Thymus (tissue), 14 donors: ENCODE data around the gene RBM45. TPM values are rescaled to one million over a fixed set of nuclear protein-coding genes. Genes with fewer than 3 reads are reported as not detected.

Experiments
- DNase-seq, 9 donors: peaks; one replicate each; pipeline ENCODE4 v3.0.0-alpha.2; 2013; ENCODE audit warnings: low spot score in 9 of 9, low read depth in 6 of 9, missing footprints in 1 of 9
- H3K27ac ChIP-seq, 2 donors: one replicate each; pipeline ENCODE4 v1.5.1; 2013; ENCODE audit warnings: control low read depth in 1 of 2, low read depth in 1 of 2, low read length in 1 of 2, mild to moderate bottlenecking in 1 of 2, moderate library complexity in 1 of 2
- H3K27me3 ChIP-seq, 2 donors: one replicate each; pipeline ENCODE4 v1.5.1; 2013; ENCODE audit warnings: low read length in 1 of 2; ENCODE audit not compliant: control insufficient read depth in 2 of 2, insufficient read depth in 1 of 2
- H3K36me3 ChIP-seq, 2 donors: one replicate each; pipeline ENCODE4 v1.5.1; 2013; ENCODE audit warnings: low read length in 1 of 2, mild to moderate bottlenecking in 1 of 2, moderate library complexity in 1 of 2; ENCODE audit not compliant: control insufficient read depth in 2 of 2, insufficient read depth in 2 of 2
- H3K4me1 ChIP-seq, 2 donors: one replicate each; pipeline ENCODE4 v1.5.1; 2013; ENCODE audit warnings: low read length in 2 of 2; ENCODE audit not compliant: control insufficient read depth in 2 of 2, insufficient read depth in 2 of 2
- H3K4me3 ChIP-seq, 2 donors: one replicate each; pipeline ENCODE4 v1.5.1; 2013; ENCODE audit warnings: low read length in 2 of 2, control low read depth in 1 of 2, mild to moderate bottlenecking in 1 of 2
- H3K9me3 ChIP-seq, 2 donors: one replicate each; pipeline ENCODE4 v1.5.1; 2013; ENCODE audit warnings: low read length in 1 of 2, mild to moderate bottlenecking in 1 of 2; ENCODE audit not compliant: control insufficient read depth in 2 of 2, insufficient read depth in 1 of 2
- WGBS: extraction: QIAGEN DNeasy Blood & Tissue Kit; methylation state at CpG from one replicate; pipeline ENCODE4 v1.1.7; 2013; 5-methylcytosine and 5-hydroxymethylcytosine counted together
- long read RNA-seq, 10 donors: transcript quantifications; one replicate each; lab custom pipeline, GENCODE V29; 2026
- polyA plus RNA-seq: library from polyadenylated mRNA; stranded (reverse); fragments of 200-250 nt; gene quantifications from one replicate; pipeline ENCODE4 v1.2.3, GENCODE V29; 2013
- total RNA-seq: library from RNA; stranded (reverse); fragments of 120-200 nt; gene quantifications from one replicate; pipeline ENCODE4 v1.2.4, GENCODE V29; 2013
- donor health status: healthy.

Gene RBM45, protein sequence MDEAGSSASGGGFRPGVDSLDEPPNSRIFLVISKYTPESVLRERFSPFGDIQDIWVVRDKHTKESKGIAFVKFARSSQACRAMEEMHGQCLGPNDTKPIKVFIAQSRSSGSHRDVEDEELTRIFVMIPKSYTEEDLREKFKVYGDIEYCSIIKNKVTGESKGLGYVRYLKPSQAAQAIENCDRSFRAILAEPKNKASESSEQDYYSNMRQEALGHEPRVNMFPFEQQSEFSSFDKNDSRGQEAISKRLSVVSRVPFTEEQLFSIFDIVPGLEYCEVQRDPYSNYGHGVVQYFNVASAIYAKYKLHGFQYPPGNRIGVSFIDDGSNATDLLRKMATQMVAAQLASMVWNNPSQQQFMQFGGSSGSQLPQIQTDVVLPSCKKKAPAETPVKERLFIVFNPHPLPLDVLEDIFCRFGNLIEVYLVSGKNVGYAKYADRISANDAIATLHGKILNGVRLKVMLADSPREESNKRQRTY
- total RNA-seq (20.5 TPM), polyA plus RNA-seq (23.0 TPM)
- long read RNA-seq, donor 1, partial matches to known transcripts: 0 of 1 reads
- long read RNA-seq, donor 1, other reads (novel, unspliced or antisense): 0 of 1 reads
- long read RNA-seq, donor 2, transcript RBM45-201 (10 exons, 1,785 nt): major isoform, 10 of 11 reads
- long read RNA-seq, donor 2, partial matches to known transcripts: 0 of 11 reads
- long read RNA-seq, donor 2, other reads (novel, unspliced or antisense): 0 of 11 reads
- long read RNA-seq, donor 3, partial matches to known transcripts: 14 of 18 reads
- long read RNA-seq, donor 3, other reads (novel, unspliced or antisense): 0 of 18 reads
- long read RNA-seq, donor 4, partial matches to known transcripts: 0 of 3 reads
- long read RNA-seq, donor 4, other reads (novel, unspliced or antisense): 0 of 3 reads
- long read RNA-seq, donor 5, transcript RBM45-201 (10 exons, 1,785 nt): major isoform, 6 of 7 reads
- long read RNA-seq, donor 5, partial matches to known transcripts: 0 of 7 reads
- long read RNA-seq, donor 5, other reads (novel, unspliced or antisense): 0 of 7 reads
- long read RNA-seq, donor 6, partial matches to known transcripts: 0 of 5 reads
- long read RNA-seq, donor 6, other reads (novel, unspliced or antisense): 0 of 5 reads
- long read RNA-seq, donor 7, transcript RBM45-201 (10 exons, 1,785 nt): major isoform, 5 of 13 reads
- long read RNA-seq, donor 7, partial matches to known transcripts: 7 of 13 reads
- long read RNA-seq, donor 7, other reads (novel, unspliced or antisense): 0 of 13 reads
- long read RNA-seq, donor 8: 0 reads
- long read RNA-seq, donor 9, partial matches to known transcripts: 0 of 1 reads
- long read RNA-seq, donor 9, other reads (novel, unspliced or antisense): 0 of 1 reads
- long read RNA-seq, donor 10, partial matches to known transcripts: 0 of 5 reads
- long read RNA-seq, donor 10, other reads (novel, unspliced or antisense): 0 of 5 reads

GRCh38 chr2:178112202-178113152 lies at the start of gene RBM45:
TSS of gene RBM45 (plus strand) at chr2:178112437. CDS start at chr2:178112547, 110 bp downstream.
- under 1% methylated on average over 60 of the region's 60 CpGs for WGBS

GRCh38 chr2:178066324-178066723 lies 45.9 kb upstream of the RBM45 start:
- no peaks in the 10 kb centered on the region for H3K36me3 ChIP-seq
- H3K27ac ChIP-seq: no peak overlapping the region
- H3K27me3 ChIP-seq: peaks cover 0 to 1% of the 10 kb centered on the region in 2 donors
- no peak overlapping the region for H3K4me3 ChIP-seq
- WGBS: 92% methylated on average over 3 of the region's 3 CpGs
- H3K9me3 ChIP-seq: no peaks in the 10 kb centered on the region
- no peak for DNase-seq
- no peaks in the 10 kb centered on the region for H3K4me1 ChIP-seq

More at GRCh38 chr2:178112202-178113152, at the start of gene RBM45:
- Histone ChIP-seq H3K9me3 (peaks cover 0 to 1% of the 10 kb centered on the region in 2 donors), H3K36me3 (peaks cover 0 to 4% of the 10 kb centered on the region in 2 donors), H3K4me1 (peaks cover 2 to 3% of the 10 kb centered on the region in 2 donors), H3K4me3 (peak within 1 kb of the TSS; percentile 74 to 87), H3K27ac (peak within 1 kb of the TSS; percentile 66 to 85), H3K27me3 (no peaks in the 10 kb centered on the region)
- peak; percentile 66 to 91 (median 82) for DNase-seq

DNA sequence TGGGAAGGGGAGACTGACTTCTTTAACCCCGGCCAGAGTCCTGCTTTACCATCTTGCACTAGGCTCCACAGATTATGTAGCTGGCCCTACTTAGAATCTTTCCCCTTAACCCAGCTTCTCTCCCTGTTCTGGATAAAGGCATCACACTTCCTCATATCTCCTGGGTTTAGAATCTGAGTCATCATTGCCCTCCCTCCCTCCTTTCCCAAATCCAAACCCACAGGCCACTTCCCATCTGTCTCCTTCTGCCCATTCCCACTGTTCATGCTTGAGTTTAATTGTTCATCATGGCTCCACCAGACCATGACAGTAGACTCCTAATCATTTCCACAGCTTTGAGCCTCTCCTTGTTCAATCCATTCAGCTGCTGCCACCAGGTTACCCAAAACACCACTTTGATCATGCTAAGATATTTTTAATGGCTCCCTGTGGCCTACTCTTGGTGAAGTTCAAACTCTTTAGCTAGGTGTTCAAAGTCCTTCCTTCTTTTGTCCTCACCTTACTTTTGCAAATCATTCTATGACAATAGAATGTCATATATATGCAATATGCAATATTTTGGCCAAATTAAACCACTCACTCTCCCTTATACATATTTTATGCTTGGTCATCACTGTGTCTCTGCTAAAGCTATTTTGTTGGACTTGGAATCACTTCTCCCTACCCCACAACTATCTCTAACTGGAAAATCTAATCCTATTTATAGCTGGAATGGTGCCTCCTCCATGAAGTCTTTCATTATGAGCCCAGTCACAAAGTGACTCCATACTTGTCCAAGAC lies 45.2 kb upstream of the RBM45 start:
- no peaks in the 10 kb centered on the region for H3K36me3 ChIP-seq
- H3K27me3 ChIP-seq: peaks cover 0 to 9% of the 10 kb centered on the region in 2 donors
- H3K4me3 ChIP-seq: no peak overlapping the region
- H3K9me3 ChIP-seq: no peaks in the 10 kb centered on the region
- no peak for DNase-seq
- H3K4me1 ChIP-seq: no peaks in the 10 kb centered on the region
- 98% methylated on average over 1 of the region's 1 CpG for WGBS
- no peak overlapping the region for H3K27ac ChIP-seq

DNA sequence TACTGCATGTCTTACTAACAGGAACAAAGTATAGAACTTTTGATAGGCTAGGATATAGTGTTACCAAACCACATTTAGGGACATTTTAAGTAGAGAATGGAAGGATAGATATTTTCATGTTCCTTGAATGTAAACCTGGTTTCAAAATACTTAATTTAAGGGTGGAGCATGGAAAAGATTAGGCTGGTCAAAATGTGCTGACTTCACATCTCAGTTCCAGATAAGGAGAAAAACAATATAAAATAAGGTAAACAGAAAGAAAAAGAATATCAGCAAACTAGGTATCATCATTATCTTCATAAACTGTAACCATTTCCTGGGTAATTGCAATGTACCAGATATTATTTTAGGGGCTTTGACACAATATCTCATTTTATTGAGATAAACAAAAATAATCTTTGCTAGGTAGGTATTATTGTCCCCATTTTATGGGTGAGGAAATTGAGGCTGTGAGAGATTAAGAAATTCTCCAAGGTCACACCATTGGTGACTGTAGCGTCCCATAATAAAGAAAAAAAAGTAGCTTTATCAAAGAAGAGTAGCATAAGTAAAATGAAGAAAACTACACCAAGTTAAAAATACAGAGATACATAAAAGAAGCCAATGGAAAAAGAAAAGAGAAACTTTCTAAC lies 43.3 kb upstream of the RBM45 start:
- WGBS: 97% methylated on average over 1 of the region's 1 CpG
- Histone ChIP-seq H3K27me3 (peaks cover 0 to 25% of the 10 kb centered on the region in 2 donors), H3K36me3 (no peaks in the 10 kb centered on the region), H3K27ac (no peak overlapping the region), H3K4me3 (no peak overlapping the region), H3K4me1 (peaks cover 0 to 4% of the 10 kb centered on the region in 2 donors), H3K9me3 (no peaks in the 10 kb centered on the region)
- DNase-seq: no peak

- no peak overlapping the region for H3K4me3 ChIP-seq
- no peaks in the 10 kb centered on the region for H3K9me3 ChIP-seq
- H3K4me1 ChIP-seq: peaks cover 0 to 4% of the 10 kb centered on the region in 2 donors
- H3K36me3 ChIP-seq: no peaks in the 10 kb centered on the region
- 94% methylated on average over 1 of the region's 1 CpG for WGBS
- H3K27ac ChIP-seq: no peak overlapping the region
- no peak for DNase-seq
- H3K27me3 ChIP-seq: peaks cover 0 to 25% of the 10 kb centered on the region in 2 donors
These were observed 42.7 kb upstream of the RBM45 start for GRCh38 chr2:178069551-178069950.

DNA sequence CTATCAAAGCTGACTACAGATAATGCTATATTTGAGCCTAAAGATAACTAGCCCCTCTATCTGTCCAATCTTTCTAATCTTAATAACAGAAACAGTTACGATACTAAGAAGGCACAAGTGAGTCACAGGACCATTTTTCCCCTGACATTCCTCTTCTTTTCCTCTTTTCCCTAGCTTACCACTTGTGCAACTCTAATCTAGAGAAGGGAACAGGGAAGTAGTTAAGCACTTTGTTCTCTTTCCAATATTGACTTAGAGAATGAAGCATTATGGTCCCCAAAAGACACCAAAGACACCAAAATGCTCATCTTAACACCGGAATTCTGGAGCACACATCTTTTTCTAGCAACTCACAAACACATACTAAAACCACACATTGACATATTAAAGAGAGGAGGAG lies 41.4 kb upstream of the RBM45 start:
- peaks cover 0 to 25% of the 10 kb centered on the region in 2 donors for H3K27me3 ChIP-seq
- 93% methylated on average over 2 of the region's 2 CpGs for WGBS

DNA sequence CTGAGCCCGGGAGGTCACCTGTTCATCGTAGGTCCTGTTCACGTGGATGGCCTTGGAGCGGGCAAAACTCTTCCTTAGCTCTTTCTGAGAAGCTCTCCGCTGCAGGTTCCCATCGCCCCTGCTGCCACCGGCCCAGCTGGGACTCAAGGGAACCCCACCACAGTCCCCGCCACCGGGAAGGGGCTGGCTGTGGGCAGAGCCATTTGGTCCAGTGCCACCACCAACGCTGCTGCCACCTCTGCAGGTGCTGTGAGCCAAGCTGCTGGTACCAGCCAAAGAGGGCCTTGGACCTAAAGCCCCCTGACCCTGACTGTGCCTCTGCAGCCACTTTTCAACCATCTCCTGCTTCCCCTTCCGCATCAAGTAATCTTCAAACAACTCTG lies 40.2 kb upstream of the RBM45 start:
- 96% methylated on average over 11 of the region's 11 CpGs for WGBS
- no peaks in the 10 kb centered on the region for H3K36me3 ChIP-seq
- no peak for DNase-seq
- H3K27me3 ChIP-seq: peaks cover 0 to 25% of the 10 kb centered on the region in 2 donors
- no peaks in the 10 kb centered on the region for H3K9me3 ChIP-seq
- no peak overlapping the region for H3K27ac ChIP-seq
- H3K4me3 ChIP-seq: no peak overlapping the region
- H3K4me1 ChIP-seq: peaks cover 0 to 4% of the 10 kb centered on the region in 2 donors

More for the DNA sequence above, 41.4 kb upstream of the RBM45 start:
- H3K36me3 ChIP-seq: no peaks in the 10 kb centered on the region
- H3K9me3 ChIP-seq: no peaks in the 10 kb centered on the region
- H3K4me3 ChIP-seq: no peak overlapping the region
- no peak for DNase-seq
- no peak overlapping the region for H3K27ac ChIP-seq
- peaks cover 0 to 4% of the 10 kb centered on the region in 2 donors for H3K4me1 ChIP-seq
